Ascending aorta (tissue), 2 donors: ENCODE results near the gene SOX3. TPM values are rescaled to one million over a fixed set of nuclear protein-coding genes. Genes with fewer than 3 reads are reported as not detected.

Experiments
- DNase-seq, 2 donors: peaks; one replicate each; pipeline ENCODE4 v3.0.0-alpha.2; 2019; ENCODE audit warnings: low spot score in 2 of 2
- H3K27ac ChIP-seq, 2 donors: fragments of 200-600 bp; sonication (generic); one replicate each; pipeline ENCODE4 v1.5.1; 2016 to 2017; ENCODE audit warnings: mild to moderate bottlenecking in 1 of 2
- H3K27me3 ChIP-seq: fragments of 200-600 bp; sonication (generic); one replicate; pipeline ENCODE4 v1.5.1; 2017
- H3K36me3 ChIP-seq, 2 donors: fragments of 200-600 bp; sonication (generic); one replicate each; pipeline ENCODE4 v1.5.1; 2016
- H3K4me1 ChIP-seq, 2 donors: fragments of 200-600 bp; sonication (generic); one replicate each; pipeline ENCODE4 v1.5.1; 2016 to 2017; ENCODE audit warnings: mild to moderate bottlenecking in 1 of 2
- H3K4me3 ChIP-seq, 2 donors: fragments of 200-600 bp; sonication (generic); one replicate each; pipeline ENCODE4 v1.5.1; 2016 to 2017; ENCODE audit warnings: mild to moderate bottlenecking in 1 of 2
- H3K9me3 ChIP-seq, 2 donors: fragments of 200-600 bp; sonication (generic); one replicate each; pipeline ENCODE4 v1.5.1; 2016
- CTCF ChIP-seq, 3 experiments: fragments of 200-600 bp in 2 of 3; fragments of 450-650 bp in 1 of 3; sonication (generic) in 2 of 3; IDR thresholded peaks; one replicate each; pipeline ENCODE4 v1.5.1; 2016 to 2019; ENCODE audit warnings: antibody characterized with exemption in 3 of 3, mild to moderate bottlenecking in 1 of 3, moderate library complexity in 1 of 3
- intact Hi-C: fragments of 100-400 bp; cut with DNase I; formaldehyde crosslinking; loops from one replicate; pipeline ENCODE4 v1.15.1; 2023
- total RNA-seq: library from RNA; depleted of rRNA; stranded (reverse); fragments of >200 nt; gene quantifications from one replicate; pipeline ENCODE4 v1.1.0, GENCODE V29; 2016

SOX3 gene
- total RNA-seq, 1 donor from 2014 or later: not detected

GRCh38 chrX:140495739-140496138 is 9.1 kb downstream of the SOX3 start:
- Histone ChIP-seq H3K4me1 (no peaks in the 10 kb centered on the region), H3K27ac (no peak overlapping the region), H3K9me3 (no peaks in the 10 kb centered on the region), H3K4me3 (no peak overlapping the region), H3K27me3 (no peaks in the 10 kb centered on the region), H3K36me3 (no peaks in the 10 kb centered on the region)
- TF ChIP-seq CTCF (IDR thresholded peaks at IDR 0.05): no peak
- intact Hi-C loops: no loop called here
- DNase-seq: no peak

GRCh38 chrX:140492066-140492994 is 12.5 kb downstream of the SOX3 start:
- intact Hi-C loops: no loop called here
- H3K4me3 ChIP-seq: no peak overlapping the region
- DNase-seq: no peak
- H3K4me1 ChIP-seq: no peaks in the 10 kb centered on the region
- H3K27ac ChIP-seq: no peak overlapping the region
- no peaks in the 10 kb centered on the region for H3K9me3 ChIP-seq
- no peaks in the 10 kb centered on the region for H3K27me3 ChIP-seq
- no peaks in the 10 kb centered on the region for H3K36me3 ChIP-seq
- no peak for TF ChIP-seq CTCF (IDR thresholded peaks at IDR 0.05)

GRCh38 chrX:140480765-140481164 is 24.1 kb downstream of the SOX3 start:
- intact Hi-C loops: no loop called here

GRCh38 chrX:140477987-140478386 is 26.9 kb downstream of the SOX3 start:
- Histone ChIP-seq H3K27ac (no peak overlapping the region), H3K9me3 (no peaks in the 10 kb centered on the region), H3K36me3 (no peaks in the 10 kb centered on the region), H3K4me3 (no peak overlapping the region), H3K27me3 (no peaks in the 10 kb centered on the region), H3K4me1 (no peaks in the 10 kb centered on the region)
- no peak for DNase-seq
- intact Hi-C loops: no loop called here
- TF ChIP-seq CTCF (IDR thresholded peaks at IDR 0.05): no peak

More at GRCh38 chrX:140480765-140481164, 24.1 kb downstream of the SOX3 start:
- no peak for TF ChIP-seq CTCF (IDR thresholded peaks at IDR 0.05)
- no peaks in the 10 kb centered on the region for H3K9me3 ChIP-seq
- no peak overlapping the region for H3K27ac ChIP-seq
- H3K27me3 ChIP-seq: no peaks in the 10 kb centered on the region
- no peaks in the 10 kb centered on the region for H3K36me3 ChIP-seq
- DNase-seq: no peak
- no peaks in the 10 kb centered on the region for H3K4me1 ChIP-seq
- H3K4me3 ChIP-seq: no peak overlapping the region

- Histone ChIP-seq H3K27ac (no peak overlapping the region), H3K4me1 (no peaks in the 10 kb centered on the region), H3K4me3 (no peak overlapping the region), H3K36me3 (no peaks in the 10 kb centered on the region), H3K27me3 (no peaks in the 10 kb centered on the region), H3K9me3 (no peaks in the 10 kb centered on the region)
- no peak for TF ChIP-seq CTCF (IDR thresholded peaks at IDR 0.05)
- intact Hi-C loops: no loop called here
- DNase-seq: no peak
These were observed 29.8 kb downstream of the SOX3 start for GRCh38 chrX:140475025-140475424.
